Activated naive CD4-positive, alpha-beta T cell treated with Interleukin-2 at 50 U/mL for 16 hours (primary cell): ENCODE results near the gene PLAU.
"Not testable (repeated sequence)": the region's sequence is repeated elsewhere in the genome, so short reads cannot be mapped to it uniquely, and the experiment has no call there.

Experiments
- DNase-seq: peaks from one replicate; pipeline ENCODE4 v3.0.0-alpha.2; 2020

PLAU gene

GRCh38 chr10:73923935-73924598, 13.1 kb downstream of the PLAU start:
- DNase-seq, result no peak

GRCh38 chr10:73924935-73925334, 14.0 kb downstream of the PLAU start:
- DNase-seq, result no peak

GRCh38 chr10:73925539-73925938, 14.6 kb downstream of the PLAU start:
- DNase-seq, result no peak

- DNase-seq, result no peak
Observed at GRCh38 chr10:73926152-73926764, 15.3 kb downstream of the PLAU start.

GRCh38 chr10:73930630-73931327, 19.8 kb downstream of the PLAU start:
- DNase-seq, result not testable (repeated sequence)

- peak; percentile 66 for DNase-seq
Observed at GRCh38 chr10:73931767-73932619, 21.1 kb downstream of the PLAU start.

GRCh38 chr10:73932620-73933112, 21.7 kb downstream of the PLAU start:
- DNase-seq, result no peak

- DNase-seq, result no peak
Observed at GRCh38 chr10:73934074-73934473, 23.1 kb downstream of the PLAU start.

GRCh38 chr10:73935895-73936294, 25.0 kb downstream of the PLAU start:
- no peak for DNase-seq

GRCh38 chr10:73937333-73938043, 26.6 kb downstream of the PLAU start:
- no peak for DNase-seq

- peak; percentile 85 for DNase-seq
Observed at GRCh38 chr10:73940634-73941221, 29.8 kb downstream of the PLAU start.

- no peak for DNase-seq
Observed at GRCh38 chr10:73941300-73941699, 30.4 kb downstream of the PLAU start.

- DNase-seq, result no peak
Observed at GRCh38 chr10:73944356-73945100, 33.6 kb downstream of the PLAU start.

- DNase-seq, result no peak
Observed at GRCh38 chr10:73946253-73947145, 35.6 kb downstream of the PLAU start.

GRCh38 chr10:73948947-73949633, 38.2 kb downstream of the PLAU start:
- no peak for DNase-seq

- no peak for DNase-seq
Observed at GRCh38 chr10:73950155-73950948, 39.4 kb downstream of the PLAU start.

GRCh38 chr10:73953665-73954064, 42.7 kb downstream of the PLAU start:
- no peak for DNase-seq

GRCh38 chr10:73954737-73955136, 43.8 kb downstream of the PLAU start:
- no peak for DNase-seq

GRCh38 chr10:73955719-73956118, 44.8 kb downstream of the PLAU start:
- DNase-seq, result no peak
